GM18873 (cell line): ENCODE data around the gene ESYT1.

Experiments used
- ATAC-seq: cut with Tn5 transposase; IDR thresholded peaks from one replicate; pipeline ENCODE4 v1.9.1; 2021; ENCODE audit warnings: mild to moderate bottlenecking, moderate library complexity, moderate number of reproducible peaks; ENCODE audit not compliant: unreplicated experiment, low FRiP score

The ESYT1 gene

GRCh38 chr12:56127888-56128669, at the start of gene ESYT1:
Gene ESYT1 (plus strand): TSS chr12:56128267. CDS start chr12:56128320, 53 bp downstream.
- ATAC-seq = peak; percentile 90

GRCh38 chr12:56078427-56078826, 49.6 kb upstream of the ESYT1 start:
- no peak for ATAC-seq

GRCh38 chr12:56078931-56079722, 48.9 kb upstream of the ESYT1 start:
- ATAC-seq = no peak

- no peak for ATAC-seq
Measured at GRCh38 chr12:56079723-56080555, 48.1 kb upstream of the ESYT1 start, which contains the start of gene ERBB3. Gene ERBB3 (plus strand): TSS chr12:56080165. CDS start chr12:56080301, 136 bp downstream.

GRCh38 chr12:56080556-56081138, 47.4 kb upstream of the ESYT1 start:
- no peak for ATAC-seq

GRCh38 chr12:56081393-56082347, 46.4 kb upstream of the ESYT1 start:
- ATAC-seq = no peak

GRCh38 chr12:56082382-56082781, 45.7 kb upstream of the ESYT1 start:
- no peak for ATAC-seq

- no peak for ATAC-seq
Measured at GRCh38 chr12:56082967-56083366, 45.1 kb upstream of the ESYT1 start.

- ATAC-seq = no peak
Measured at GRCh38 chr12:56084958-56085543, 43.0 kb upstream of the ESYT1 start.

- no peak for ATAC-seq
Measured at GRCh38 chr12:56086096-56086495, 42.0 kb upstream of the ESYT1 start.

GRCh38 chr12:56086608-56087007, 41.5 kb upstream of the ESYT1 start:
- no peak for ATAC-seq

- no peak for ATAC-seq
Measured at GRCh38 chr12:56087220-56087619, 40.8 kb upstream of the ESYT1 start.

GRCh38 chr12:56097738-56098137, 30.3 kb upstream of the ESYT1 start:
- no peak for ATAC-seq

GRCh38 chr12:56098592-56098991, 29.5 kb upstream of the ESYT1 start:
- no peak for ATAC-seq

GRCh38 chr12:56099787-56100186, 28.3 kb upstream of the ESYT1 start:
- ATAC-seq = no peak

- no peak for ATAC-seq
Measured at GRCh38 chr12:56101045-56101444, 27.0 kb upstream of the ESYT1 start.

GRCh38 chr12:56102683-56103065, 25.4 kb upstream of the ESYT1 start:
- ATAC-seq = no peak

- ATAC-seq = no peak
Measured at GRCh38 chr12:56103066-56103711, 24.9 kb upstream of the ESYT1 start.

- ATAC-seq = no peak
Measured at GRCh38 chr12:56103823-56104108, 24.3 kb upstream of the ESYT1 start.
